NCI-H2029 treated with DMSO at 0.1 percent for 48 hours (cell line): Measurements from ENCODE around the gene NADSYN1.

Source experiments
- DNase-seq: peaks from one replicate; lab custom pipeline; 2025; lab: John Stamatoyannopoulos, UW

The NADSYN1 gene

DNA sequence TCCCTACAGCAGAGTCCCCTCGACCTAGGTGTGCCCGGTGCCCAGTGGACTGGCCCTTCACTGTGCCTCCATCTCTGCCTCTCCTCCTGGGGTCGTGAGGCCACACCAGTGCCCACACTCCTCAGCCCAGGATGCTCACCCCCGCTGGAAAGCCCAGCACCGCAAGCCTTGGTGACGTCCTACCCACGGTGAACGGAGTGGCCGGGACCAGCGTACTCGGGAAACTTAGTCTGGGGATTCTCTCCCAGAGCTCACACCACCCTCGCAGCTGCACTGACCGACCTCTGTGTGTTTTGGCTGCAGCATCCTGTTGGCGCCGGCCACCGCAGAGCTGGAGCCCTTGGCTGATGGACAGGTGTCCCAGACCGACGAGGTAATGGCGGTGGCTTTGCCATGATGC lies 38.5 kb downstream of the NADSYN1 start:
- DNase-seq, result no peak

DNA sequence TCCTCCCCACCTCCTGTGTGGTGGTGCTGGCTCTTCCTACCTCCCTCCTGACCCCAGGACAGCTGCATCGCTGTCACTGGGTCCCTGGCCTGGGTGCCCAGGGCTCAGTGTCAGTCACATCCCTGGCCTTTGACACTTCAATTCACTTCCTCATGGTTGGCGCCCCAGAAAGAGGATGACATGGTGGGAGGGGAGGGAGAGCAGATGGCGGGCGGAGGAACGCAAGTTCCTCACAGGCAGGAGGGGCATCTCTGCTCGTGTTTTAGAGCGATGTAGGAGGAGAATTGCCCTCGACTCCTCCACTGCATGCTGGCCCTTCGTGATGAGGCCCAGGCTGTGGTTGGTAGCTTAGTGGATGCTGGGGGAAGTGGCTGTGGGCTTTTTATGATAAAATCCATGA lies 38.9 kb downstream of the NADSYN1 start:
- DNase-seq, result no peak

DNA sequence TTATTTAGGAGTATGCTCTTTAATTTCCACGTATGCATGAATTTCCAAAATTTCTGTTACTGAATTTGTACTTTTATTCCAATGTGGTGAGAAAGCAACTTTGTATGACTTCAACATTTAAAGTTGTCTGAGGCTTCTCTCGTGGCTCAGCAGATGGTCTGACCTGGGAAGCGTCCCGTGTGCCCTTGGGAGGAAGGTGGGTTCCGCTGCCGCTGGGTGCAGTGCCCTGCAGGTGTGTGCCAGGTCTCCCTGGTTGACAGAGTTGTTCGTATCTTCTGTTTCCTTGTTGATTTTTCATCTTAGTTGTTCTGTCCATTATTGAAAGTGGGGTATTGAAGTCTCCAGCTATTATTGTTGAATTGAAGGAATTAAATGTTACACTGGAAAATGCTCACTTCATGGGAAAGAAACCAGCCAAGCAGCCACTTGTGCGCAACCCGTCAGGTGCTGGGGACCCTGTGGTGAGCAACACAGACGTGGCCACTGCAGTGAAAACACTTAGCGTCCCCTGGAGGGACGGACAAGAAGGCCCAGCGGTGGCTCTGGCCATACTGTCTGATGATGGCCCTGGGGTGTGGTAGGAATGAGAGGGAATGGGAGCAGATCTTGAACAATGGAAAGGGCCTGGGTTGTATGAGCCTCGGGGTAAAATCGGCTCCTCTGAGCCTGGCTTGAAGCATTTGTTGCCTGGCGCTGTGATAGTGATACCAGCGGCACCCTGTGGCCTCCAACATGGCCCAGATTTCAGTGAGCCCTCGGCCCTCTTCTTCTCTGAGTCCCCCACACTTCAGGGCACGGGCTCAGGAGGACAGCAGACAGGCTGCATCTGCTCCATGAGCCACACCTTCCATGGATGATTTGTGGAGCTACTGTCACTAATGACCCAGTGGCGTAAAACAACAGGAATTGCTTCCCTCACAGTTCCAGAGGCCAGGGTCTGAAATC lies 42.6 kb downstream of the NADSYN1 start:
- no peak for DNase-seq

DNA sequence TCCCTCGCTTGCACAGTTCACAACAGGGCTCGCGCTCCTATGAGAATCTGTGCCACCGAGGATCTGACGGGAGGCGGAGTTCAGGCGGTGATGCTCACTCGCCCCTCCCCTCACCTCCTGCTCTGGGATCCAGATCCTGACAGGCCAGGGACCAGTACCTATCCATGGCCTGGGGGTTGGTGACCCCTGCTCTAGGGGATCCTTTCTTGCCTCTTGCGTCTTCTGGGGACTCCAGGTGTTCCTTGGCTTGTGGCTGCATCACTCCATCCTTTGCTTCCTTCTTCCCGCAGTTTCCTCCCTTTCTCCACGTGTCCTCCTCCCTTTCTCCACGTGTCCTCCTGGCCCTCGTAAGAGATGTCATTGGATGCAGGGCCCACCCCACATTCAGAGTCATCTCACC lies 43.4 kb downstream of the NADSYN1 start:
- no peak for DNase-seq

DNA sequence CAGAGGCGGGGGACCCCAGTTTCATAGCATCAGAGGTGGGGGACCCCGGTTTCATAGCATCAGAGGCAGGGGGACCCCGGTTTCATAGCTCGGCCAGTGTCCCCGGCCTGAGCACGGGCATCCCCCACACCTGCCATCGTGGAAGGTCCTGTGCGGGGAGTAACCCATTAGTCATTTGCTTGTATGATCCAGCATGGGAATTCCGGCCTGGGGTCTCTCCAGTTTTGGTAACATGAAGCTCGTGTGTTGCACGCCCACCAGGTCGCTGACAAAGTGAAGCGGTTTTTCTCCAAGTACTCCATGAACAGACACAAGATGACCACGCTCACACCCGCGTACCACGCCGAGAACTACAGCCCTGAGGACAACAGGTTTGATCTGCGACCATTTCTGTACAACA lies 45.1 kb downstream of the NADSYN1 start:
- no peak for DNase-seq

DNA sequence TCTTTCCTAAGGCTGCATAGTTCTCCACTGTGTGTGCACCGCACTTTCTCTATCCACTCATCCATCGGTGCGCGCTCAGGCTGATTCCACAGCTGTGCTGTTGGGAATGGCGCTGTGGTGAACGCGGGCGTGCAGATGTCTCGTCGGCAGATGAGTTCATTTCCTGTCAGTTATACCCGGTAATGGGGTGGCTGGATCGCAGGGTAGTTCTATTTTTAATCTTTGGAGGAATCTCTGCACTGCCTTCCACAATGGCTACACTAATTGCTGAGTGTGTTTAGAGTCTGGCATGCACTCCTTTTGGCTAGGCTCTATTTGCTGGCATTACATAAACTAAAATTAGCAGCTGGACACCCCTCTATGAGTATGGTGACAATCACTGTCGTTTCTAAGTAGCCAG lies 46.1 kb downstream of the NADSYN1 start:
- DNase-seq, result no peak

DNA sequence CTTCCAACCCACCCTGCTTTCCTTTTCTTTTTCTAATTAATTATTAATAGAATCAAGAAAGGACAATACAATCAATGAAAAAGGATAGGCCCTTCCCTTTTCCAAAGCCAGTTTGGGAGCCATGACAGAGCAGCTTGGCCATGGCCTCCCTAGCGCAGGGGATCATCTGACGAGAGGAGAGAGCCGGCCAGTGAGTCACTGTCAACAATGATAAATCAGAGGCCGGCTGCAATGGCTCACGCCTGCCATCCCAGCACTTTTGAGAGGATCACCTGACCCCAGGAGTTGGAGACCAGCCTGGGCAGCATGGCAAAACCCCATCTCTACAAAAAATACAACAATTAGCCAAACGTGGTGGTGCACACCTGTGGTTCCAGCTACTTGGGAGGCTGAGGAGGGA lies 46.5 kb downstream of the NADSYN1 start:
- DNase-seq, result no peak

DNA sequence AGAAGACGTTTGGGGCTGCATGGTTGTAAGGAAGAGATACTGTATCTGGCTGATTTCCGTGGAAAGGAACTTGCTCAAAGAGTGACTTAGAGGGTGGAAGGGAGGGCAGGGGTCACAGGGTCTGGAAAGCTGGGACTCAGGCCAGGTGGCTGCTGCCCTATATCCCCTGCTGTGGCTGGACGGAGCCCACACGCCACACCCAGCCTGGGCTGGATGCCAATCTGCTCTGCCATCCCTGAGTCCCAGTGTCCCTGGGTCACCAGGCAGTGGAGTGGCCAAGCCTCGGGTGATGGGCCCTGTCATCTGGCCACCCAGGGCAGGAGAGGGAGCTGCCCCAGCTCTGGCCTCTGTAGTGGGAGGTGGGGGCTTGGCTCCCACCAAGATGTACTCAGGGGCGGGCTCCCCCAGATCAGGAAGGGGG lies 47.6 kb downstream of the NADSYN1 start:
- DNase-seq, result no peak

DNA sequence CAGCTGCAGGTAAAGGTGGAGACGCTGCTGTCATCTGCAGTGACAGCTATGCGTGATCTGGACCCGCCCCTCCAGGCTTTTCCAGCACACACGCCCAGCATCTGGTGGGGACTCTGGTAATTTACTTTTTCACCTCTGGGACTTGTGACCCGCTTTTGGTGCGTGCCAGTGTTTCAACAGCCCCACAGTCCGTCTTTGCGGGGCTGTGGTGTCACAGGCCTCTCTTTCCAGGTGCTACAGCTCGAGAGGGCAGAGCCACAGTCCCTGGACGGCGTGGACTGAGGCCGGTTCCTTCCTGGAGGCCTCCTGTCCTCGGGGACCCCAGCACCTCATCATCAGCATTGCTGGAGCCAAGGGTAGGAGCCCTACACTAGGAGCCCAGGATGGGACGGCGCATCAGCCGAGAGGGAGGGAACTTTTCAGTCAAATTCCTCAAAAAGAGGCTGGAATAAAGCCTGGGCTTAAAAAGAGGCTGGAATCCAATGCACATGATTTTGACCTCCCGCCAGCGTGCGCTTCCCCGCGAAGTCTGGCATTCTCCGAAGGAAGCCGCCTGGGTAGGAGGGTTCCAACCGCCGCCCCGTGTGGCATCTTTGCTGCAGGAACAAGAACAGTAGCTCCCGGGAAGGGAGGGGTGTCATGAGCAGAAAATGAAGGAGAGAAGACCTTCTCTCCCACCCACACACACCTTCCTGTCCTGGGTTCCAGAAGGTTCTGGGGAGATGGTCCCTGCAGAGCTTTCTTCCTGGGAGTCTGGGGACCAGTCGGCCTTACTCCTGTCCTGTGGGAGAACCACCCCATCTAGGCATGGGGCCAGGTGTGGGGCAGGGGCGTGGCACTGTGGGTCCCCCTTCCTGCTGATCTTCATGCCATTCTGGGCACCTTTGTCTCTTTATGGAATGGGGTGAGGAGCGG lies 48.3 kb downstream of the NADSYN1 start:
- DNase-seq, result no peak

DNA sequence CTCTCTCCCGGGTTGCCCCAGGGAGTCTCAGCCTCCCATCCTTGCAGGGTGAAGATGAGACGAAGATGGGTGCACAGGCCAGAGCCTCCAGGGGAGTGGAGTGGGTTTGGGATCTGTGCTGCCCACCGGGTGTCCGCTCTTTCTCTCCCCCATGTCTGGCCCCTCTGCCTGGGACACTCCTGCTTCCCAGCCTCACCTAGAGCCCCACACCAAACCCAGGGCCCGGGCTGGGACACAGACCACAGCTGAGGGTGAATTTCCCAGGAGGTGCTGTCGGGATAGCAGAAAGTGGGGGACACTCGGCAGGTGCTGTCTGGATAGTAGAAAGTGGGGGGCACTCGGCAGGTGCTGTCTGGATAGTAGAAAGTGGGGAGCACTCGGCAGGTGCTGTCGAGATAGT lies 49.0 kb downstream of the NADSYN1 start:
- no peak for DNase-seq

DNA sequence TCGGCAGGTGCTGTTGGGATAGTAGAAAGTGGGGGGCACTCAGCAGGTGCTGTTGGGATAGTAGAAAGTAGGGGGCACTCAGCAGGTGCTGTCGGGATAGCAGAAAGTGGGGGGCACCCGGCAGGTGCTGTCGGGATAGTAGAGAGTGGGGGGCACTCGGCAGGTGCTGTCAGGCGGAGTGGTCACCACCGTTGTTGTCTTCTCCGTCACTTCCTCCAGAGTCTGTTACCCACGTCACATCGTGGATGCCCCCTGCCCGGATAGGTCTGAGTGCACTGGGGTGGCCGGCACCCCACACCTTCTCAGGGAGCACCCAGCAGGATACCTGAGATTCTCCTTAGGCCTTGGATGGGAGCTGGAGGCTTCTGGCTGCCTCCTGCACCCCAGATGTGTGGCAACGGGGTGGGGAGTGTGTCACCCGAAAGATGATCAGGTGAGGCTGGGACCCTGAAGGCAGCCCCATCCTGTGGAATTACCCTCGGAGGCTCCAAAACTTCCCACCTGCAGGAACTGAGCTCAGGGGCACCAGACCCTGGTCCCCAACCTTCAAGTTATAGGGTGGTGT lies 50.0 kb downstream of the NADSYN1 start:
- no peak for DNase-seq

DNA sequence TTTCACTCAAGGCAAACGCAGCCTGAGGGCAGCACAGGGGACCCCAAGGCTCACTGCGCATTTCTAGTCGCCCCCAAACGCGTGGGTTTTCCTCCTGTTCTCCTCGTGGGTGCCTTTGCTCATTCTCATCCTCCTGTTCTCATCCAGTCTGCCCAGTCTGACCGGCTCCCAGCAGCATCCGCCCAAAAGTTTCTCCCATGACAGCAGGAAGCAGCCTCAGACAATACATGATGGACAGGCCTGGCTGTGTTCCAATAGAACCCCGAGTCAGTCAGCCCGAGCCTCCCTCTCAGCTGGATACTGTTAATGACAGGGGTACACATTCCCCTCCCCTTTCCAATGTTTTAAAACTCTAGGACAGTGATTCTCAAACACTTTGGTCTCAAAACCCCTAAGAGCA lies 51.5 kb downstream of the NADSYN1 start:
- DNase-seq, result no peak

DNA sequence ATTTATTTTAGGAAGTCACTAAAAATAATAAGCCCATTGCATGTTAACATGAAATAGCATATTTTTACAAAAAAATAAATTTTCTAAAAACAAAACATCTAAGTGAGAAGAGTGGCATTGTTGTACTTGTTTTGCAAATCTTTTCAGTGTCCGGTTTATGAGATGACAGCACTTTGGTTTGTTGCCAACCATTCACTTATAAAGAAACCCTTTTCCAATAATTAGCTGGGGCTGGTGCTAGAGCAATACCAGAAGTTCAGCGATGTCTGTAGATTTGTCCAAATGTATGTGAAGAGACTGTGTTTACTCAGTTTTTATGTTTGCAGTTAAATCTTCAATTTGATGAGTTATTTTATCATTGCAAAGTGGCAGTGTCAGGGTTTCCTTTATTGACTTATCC lies 52.0 kb downstream of the NADSYN1 start:
- no peak for DNase-seq

DNA sequence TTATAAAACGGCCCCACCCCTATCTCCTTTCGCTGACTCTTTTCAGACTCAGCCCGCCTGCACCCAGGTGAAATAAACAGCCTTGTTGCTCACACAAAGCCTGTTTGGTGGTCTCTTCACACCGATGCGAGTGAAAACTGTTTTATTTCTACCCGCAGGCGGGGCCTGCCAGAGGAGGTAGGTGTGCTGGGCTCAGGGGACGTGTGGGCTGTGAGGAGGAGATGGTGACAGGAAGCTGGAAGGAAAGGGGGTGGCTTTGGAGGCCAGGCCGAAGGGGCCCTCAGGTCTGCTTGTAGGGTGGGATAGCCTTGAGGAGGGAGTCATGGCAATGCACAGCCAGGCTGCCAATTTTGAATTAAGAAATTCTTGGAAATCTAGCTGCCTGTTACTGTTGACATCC lies 52.8 kb downstream of the NADSYN1 start:
- no peak for DNase-seq

DNA sequence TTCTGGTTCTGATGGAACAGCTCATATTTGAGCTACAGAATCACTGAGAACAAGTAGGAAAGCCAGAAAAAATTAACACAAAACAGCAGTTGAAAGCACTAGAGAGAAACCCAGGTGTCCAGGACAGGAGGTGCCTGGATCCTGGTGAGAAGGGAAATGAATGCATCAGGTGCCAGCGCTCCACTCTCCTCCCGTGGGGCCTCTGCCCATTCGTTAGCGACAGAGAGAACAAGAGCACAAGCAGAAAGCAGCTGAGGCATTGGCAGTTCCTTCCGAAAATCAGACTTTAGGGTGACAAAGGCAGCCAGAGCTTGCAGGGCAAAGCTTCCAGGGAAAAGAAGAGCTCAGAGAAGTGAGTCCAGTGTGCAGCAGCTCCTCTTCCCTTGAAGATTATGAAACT lies 54.1 kb downstream of the NADSYN1 start:
- DNase-seq, result no peak

DNA sequence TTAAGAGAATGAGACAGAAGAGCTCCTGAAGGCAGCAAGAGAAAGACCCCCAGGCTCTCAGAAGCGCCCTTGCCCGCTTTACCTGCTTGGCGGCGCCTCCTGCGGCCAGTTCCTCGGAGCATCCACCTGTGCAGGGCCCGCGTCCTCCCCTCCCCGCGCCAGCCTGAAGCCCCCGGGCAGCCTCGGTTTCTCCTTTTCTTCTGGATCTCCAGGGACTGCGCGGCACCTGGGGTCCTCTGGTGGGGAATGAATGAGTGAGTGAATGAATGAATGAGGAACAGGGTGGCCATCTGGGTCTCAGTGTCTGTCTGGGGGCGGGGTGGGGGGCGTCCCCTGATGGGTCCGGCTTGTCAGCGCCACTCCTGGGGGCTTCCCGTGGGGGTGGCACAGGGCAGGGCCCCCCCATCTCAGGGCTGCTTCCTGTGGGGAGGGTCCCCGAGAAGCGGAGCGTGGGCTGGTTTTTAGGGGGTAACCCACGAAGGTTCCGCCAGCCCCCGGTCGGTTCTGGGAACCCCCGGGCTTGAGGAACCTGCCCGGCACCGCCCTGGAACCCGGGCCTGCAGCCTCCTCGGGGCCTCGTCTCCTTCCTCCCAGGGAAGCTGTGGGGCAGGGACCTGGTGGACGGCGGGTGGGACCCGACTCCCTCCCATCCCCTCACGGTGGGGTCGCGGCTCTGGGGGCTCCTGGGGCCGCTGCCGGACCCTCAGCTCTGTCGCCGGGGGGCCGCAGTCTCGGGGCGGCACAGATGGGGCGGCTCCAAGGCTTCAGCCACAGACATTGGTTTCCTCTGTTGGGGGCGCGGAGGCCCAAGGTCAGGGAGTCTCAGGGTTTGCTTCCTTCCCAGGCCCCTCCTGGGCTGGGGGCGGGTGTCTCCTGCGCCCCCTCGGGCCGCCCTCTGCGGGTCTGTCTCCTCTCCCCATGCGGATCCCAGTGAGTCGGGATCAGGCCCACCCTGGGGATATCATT lies 65.8 kb downstream of the NADSYN1 start:
- no peak for DNase-seq

DNA sequence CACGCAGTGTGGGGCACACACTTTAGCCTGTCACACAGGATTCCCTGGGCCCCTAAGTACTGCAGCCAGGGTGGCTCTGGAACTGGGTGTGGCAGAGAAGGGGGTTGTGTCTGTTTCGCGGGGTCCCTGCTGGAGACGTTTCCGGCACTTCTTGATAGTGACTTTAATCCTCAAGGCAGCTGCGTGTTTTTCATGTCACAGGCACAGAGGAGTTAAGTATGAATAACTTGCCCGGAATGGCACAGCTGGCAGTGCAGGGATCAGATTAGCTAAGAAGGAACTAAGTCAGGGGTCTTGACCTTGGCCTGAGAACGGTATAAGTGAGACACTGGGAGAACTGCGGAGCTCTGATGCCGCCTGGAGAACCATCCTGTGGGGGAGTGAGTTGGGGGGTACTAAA lies 66.5 kb downstream of the NADSYN1 start:
- no peak for DNase-seq

DNA sequence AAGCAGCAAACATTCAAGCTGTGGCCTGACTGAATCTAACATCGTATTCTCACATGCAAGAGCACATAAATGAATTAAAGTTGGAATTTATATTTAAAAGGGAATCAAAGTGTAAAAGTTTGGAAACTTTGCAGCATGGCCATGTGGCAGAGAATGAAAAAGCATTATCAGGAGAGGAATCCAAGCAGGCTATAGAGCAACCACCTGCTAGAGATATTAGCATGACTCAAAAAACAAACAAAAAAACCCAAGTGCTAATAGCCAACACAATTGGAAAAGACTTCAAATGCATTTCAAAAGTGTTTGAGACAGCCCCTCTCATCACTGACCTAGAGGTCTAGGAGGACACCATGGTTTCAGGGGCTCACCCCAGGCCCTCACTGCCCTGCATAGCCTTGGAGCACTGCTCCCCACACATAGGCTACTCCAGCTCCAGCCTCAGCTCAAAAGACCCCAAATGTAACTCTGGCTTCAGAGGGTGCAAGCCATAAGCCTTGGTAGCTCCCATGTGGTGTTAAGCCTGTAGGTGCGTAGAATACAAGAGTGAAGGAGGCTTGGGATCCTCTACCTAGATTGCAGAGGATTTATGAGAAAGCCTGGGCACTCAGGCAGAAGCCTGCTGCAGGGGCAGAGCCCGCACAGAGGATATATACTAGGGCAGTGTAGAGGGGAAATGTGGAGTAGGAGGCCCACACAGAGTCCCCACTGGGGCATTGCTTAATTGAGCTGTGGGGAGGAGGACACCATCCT lies 72.4 kb downstream of the NADSYN1 start:
- DNase-seq, result no peak

DNA sequence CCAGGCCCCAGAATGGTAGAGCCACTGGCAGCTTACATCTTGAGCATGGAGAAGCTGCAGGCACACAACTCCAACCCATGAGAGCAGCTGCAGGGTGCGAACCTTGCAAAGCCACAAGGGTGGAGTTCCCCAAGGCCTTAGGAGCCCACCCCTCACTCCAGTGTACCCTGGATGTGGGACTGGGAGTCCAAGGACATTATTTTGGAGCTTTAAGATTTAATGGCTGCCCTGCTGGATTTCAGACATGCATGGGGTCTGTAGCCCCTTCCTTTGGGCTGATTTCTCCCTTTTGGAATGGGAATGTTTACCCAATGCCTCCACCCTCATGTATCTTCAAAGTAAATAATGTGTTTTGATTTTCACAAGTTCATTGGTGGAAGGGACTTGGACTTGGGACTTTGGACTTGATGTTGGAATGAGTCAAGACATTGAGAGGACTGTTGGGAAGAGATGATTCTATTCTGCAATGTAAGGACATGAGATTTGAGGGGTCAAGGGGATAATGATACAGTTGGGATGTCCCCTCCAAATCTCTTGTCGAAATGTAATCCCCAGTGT lies 73.0 kb downstream of the NADSYN1 start:
- DNase-seq, result no peak

DNA sequence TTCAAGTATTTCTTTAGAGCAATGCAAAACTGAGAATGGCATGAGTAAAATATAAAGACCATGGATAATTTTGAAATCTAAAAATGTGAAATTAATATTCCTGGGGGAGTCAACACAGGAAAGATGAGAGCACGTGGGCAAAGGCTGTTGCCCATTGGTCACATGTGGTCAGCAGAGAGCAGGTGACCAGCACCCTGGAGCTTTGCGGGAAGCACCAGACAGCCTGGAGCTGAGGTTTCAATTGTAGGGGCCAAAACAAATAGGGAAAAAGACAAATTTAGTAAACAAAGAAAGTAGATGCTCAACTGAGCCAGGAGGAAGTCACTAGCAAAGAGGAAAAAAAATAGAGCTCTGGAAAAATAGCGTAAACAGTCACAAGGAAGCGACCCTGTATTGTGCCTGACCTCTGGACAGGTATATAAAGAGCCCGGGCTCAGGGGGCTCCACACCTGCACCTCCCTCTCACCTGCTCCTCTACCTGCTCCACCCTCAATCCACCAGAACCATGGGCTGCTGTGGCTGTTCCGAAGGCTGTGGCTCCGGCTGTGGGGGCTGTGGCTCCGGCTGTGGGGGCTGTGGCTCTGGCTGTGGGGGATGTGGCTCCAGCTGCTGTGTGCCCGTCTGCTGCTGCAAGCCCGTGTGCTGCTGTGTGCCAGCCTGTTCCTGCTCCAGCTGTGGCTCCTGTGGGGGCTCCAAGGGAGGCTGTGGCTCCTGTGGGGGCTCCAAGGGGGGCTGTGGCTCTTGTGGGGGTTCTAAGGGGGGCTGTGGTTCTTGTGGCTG lies 74.0 kb downstream of the NADSYN1 start, which contains the start of gene KRTAP5-7:
Gene KRTAP5-7, plus strand, starts transcription at position 472 of the 780 bp plus-strand sequence. Its CDS starts 34 bp downstream, at position 506.
- peak; percentile 3 for DNase-seq
